K562 (cell line): Measurements from ENCODE around the gene BTBD1. TPM values are rescaled to one million over a fixed set of nuclear protein-coding genes. Genes with fewer than 3 reads are reported as not detected.
A peak's percentile ranks its signal among the peaks of the same experiment; 100 is the strongest.

Experiments
- BCL6 ChIP-seq: fragments of 250-450 bp; sonication (Bioruptor Pico); IDR thresholded peaks from 2 replicates; pipeline ENCODE4 v1.4.0; 2020
- BRD9 ChIP-seq: fragments of 450-650 bp; IDR thresholded peaks from 2 replicates; pipeline ENCODE4 v1.6.1; 2018; ENCODE audit warnings: low read depth; ENCODE audit not compliant: partially characterized antibody
- FOXJ3 ChIP-seq: sonication (generic); formaldehyde crosslinking; IDR thresholded peaks from 2 replicates; pipeline ENCODE4 v1.4.0; 2020; ENCODE audit warnings: mild to moderate bottlenecking, missing genetic modification reagents
- GTF2A2 ChIP-seq: IDR thresholded peaks from 2 replicates; pipeline ENCODE4 v1.6.1; 2016; ENCODE audit warnings: mild to moderate bottlenecking, missing genetic modification characterization, missing compliant biosample characterization
- KLF10 ChIP-seq: fragments of 250-450 bp; sonication (Bioruptor Pico); IDR thresholded peaks from 2 replicates; pipeline ENCODE4 v1.6.1; 2021; ENCODE audit warnings: matching md5 sums
- NCOA2 ChIP-seq, 2 experiments: fragments of 450-650 bp; IDR thresholded peaks; 2 replicates each; pipeline ENCODE4 v1.6.1; 2018; ENCODE audit warnings: mild to moderate bottlenecking in 2 of 2, moderate library complexity in 1 of 2; ENCODE audit not compliant: partially characterized antibody in 2 of 2
- NFIX ChIP-seq: fragments of 250-450 bp; sonication (Bioruptor Pico); IDR thresholded peaks from 2 replicates; pipeline ENCODE4 v1.4.0; 2020; ENCODE audit warnings: low read depth, mild to moderate bottlenecking, moderate library complexity
- PHB ChIP-seq: fragments of 250-450 bp; sonication (Bioruptor Pico); IDR thresholded peaks from 2 replicates; pipeline ENCODE4 v1.5.0; 2021
- RUNX1 ChIP-seq: sonication (generic); IDR thresholded peaks from 2 replicates; pipeline ENCODE4 v1.6.1; 2016; ENCODE audit warnings: antibody characterized with exemption, low read depth
- SIN3B ChIP-seq: fragments of 450-650 bp; IDR thresholded peaks from 2 replicates; pipeline ENCODE4 v1.6.1; 2017; ENCODE audit warnings: low read depth, mild to moderate bottlenecking, moderate library complexity
- SRSF3 ChIP-seq: fragments of 200-400 bp; formaldehyde crosslinking; IDR thresholded peaks from 2 replicates; pipeline ENCODE4 v1.6.1; 2016; ENCODE audit warnings: mild to moderate bottlenecking, low read length, moderate library complexity; ENCODE audit not compliant: insufficient read depth
- TCFL5 ChIP-seq: fragments of 250-450 bp; sonication (Bioruptor Pico); conservative IDR thresholded peaks from 2 replicates; pipeline ENCODE4 v1.6.1; 2021; ENCODE audit warnings: mild to moderate bottlenecking, moderate library complexity, matching md5 sums
- TSC22D4 ChIP-seq: fragments of 450-650 bp; IDR thresholded peaks from 2 replicates; pipeline ENCODE4 v1.6.1; 2016; ENCODE audit warnings: missing genetic modification characterization, missing biosample characterization, control low read depth
- ZKSCAN1 ChIP-seq: fragments of 150-350 bp; IDR thresholded peaks from 2 replicates; pipeline ENCODE4 v1.6.1; 2016; ENCODE audit warnings: low read depth, low read length
- ZNF12 ChIP-seq: sonication (generic); formaldehyde crosslinking; IDR thresholded peaks from 2 replicates; pipeline ENCODE4 v1.4.0; 2020; ENCODE audit warnings: mild to moderate bottlenecking, missing genetic modification reagents
- polyA plus RNA-seq, 8 experiments: library from polyadenylated mRNA; depleted of rRNA in 4 of 8; stranded (reverse) in 5 of 8; unstranded in 3 of 8; fragments of >200 nt; fragmentation: Nextera tagmentation in 2 of 8; fragmentation: Illumina TruSeq in 1 of 8; extraction: Ambion mirVana in 2 of 8; extraction: Trizol in 1 of 8; gene quantifications; 2 replicates each; pipeline versions ENCODE4 v1.2.1 to v1.2.3, GENCODE V29; 2011 to 2014; ENCODE audit warnings: inconsistent platforms in 1 of 8, missing spikeins in 1 of 8
- total RNA-seq, 7 experiments: library from RNA; depleted of rRNA in 6 of 7; stranded (reverse); fragments of >200 nt in 6 of 7; fragmentation: Illumina TruSeq in 2 of 7; extraction: Trizol in 2 of 7; gene quantifications; 2 replicates each; pipeline versions ENCODE4 v1.2.1 to v1.2.3, GENCODE V29; 2011 to 2021; ENCODE audit warnings: low replicate concordance in 1 of 7
- TF ChIP-seq, protein P1 (sequence below): sonication (generic); formaldehyde crosslinking; IDR thresholded peaks from 2 replicates; pipeline ENCODE4 v1.8.0; 2022; ENCODE audit warnings: missing genetic modification reagents, mild to moderate bottlenecking, borderline replicate concordance
- TF ChIP-seq, protein P2 (sequence below), 2 experiments: IDR thresholded peaks in 1 of 2; conservative IDR thresholded peaks in 1 of 2; 2 replicates each; pipeline ENCODE4 v1.6.1; 2016; ENCODE audit warnings: low read depth in 2 of 2, mild to moderate bottlenecking in 1 of 2, missing compliant biosample characterization in 1 of 2, missing genetic modification characterization in 1 of 2, moderate library complexity in 1 of 2
- TF ChIP-seq, protein P3 (sequence below): fragments of 250-450 bp; sonication (Bioruptor Pico); IDR thresholded peaks from 2 replicates; pipeline ENCODE4 v1.4.0; 2020; ENCODE audit warnings: mild to moderate bottlenecking, moderate library complexity
- TF ChIP-seq, protein P4 (sequence below): fragments of 250-450 bp; sonication (Bioruptor Pico); IDR thresholded peaks from 2 replicates; pipeline ENCODE4 v1.4.0; 2020; ENCODE audit warnings: mild to moderate bottlenecking

Gene BTBD1
- total and polyA plus RNA-seq, 9 of the 15 experiments (the other 6 are each of a cell fraction or from before 2014, with no cell fraction given): 19.4 to 106 (median 90.4) TPM

DNA sequence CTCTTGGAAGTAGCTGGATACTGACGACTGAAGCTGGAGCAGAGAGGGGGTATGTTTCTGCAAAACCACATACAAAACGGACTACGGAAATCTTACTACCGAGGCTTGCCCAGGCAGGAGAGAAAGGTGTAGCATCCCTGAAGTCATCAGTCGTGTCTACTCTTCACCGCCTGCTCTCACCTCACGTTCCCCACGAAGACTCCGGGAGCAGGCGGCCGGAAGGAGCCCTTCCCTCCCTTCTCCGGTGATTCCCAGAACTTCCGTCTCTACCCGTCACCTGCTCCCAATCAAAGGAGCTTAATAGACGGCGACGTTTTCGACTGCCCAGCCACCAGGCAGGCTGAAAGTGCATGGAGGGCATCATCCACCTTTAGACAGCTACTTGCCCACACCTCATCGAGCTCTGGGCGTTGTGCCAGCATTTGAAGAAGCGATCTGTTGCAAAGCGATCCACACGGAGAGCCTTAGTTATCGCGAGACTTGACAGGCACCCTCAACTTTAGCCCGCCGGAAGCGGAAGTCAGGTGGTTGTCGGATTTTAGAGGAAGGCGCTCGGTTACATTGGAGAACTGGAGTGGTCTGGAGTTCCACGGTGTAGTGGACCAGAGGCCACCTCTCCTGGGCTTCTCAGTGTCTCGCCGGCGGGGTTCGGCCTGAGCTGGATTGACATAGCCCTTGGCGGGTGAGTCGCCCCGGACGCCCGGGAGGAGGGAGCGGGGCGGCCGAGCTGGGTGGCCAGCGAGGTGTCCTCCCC, 81.2 kb downstream of the BTBD1 start, which contains the start of gene RAMAC (continued):
- TF ChIP-seq KLF10: no peak
- TF ChIP-seq, protein P1, sequence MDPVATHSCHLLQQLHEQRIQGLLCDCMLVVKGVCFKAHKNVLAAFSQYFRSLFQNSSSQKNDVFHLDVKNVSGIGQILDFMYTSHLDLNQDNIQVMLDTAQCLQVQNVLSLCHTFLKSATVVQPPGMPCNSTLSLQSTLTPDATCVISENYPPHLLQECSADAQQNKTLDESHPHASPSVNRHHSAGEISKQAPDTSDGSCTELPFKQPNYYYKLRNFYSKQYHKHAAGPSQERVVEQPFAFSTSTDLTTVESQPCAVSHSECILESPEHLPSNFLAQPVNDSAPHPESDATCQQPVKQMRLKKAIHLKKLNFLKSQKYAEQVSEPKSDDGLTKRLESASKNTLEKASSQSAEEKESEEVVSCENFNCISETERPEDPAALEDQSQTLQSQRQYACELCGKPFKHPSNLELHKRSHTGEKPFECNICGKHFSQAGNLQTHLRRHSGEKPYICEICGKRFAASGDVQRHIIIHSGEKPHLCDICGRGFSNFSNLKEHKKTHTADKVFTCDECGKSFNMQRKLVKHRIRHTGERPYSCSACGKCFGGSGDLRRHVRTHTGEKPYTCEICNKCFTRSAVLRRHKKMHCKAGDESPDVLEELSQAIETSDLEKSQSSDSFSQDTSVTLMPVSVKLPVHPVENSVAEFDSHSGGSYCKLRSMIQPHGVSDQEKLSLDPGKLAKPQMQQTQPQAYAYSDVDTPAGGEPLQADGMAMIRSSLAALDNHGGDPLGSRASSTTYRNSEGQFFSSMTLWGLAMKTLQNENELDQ (CRISPR knock-in tag): no peak
- TF ChIP-seq, protein P2, sequence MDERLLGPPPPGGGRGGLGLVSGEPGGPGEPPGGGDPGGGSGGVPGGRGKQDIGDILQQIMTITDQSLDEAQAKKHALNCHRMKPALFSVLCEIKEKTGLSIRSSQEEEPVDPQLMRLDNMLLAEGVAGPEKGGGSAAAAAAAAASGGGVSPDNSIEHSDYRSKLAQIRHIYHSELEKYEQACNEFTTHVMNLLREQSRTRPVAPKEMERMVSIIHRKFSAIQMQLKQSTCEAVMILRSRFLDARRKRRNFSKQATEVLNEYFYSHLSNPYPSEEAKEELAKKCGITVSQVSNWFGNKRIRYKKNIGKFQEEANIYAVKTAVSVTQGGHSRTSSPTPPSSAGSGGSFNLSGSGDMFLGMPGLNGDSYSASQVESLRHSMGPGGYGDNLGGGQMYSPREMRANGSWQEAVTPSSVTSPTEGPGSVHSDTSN (CRISPR knock-in tag; IDR thresholded peaks at IDR 0.05; ENCODE audit: low read depth): no peak
- TF ChIP-seq, protein P2 (tag; conservative IDR thresholded peaks at IDR 0.05; ENCODE audit: low read depth): no peak
- TF ChIP-seq TCFL5 (CRISPR knock-in tag): no peak
- TF ChIP-seq BRD9: no peak
- TF ChIP-seq, protein P3, sequence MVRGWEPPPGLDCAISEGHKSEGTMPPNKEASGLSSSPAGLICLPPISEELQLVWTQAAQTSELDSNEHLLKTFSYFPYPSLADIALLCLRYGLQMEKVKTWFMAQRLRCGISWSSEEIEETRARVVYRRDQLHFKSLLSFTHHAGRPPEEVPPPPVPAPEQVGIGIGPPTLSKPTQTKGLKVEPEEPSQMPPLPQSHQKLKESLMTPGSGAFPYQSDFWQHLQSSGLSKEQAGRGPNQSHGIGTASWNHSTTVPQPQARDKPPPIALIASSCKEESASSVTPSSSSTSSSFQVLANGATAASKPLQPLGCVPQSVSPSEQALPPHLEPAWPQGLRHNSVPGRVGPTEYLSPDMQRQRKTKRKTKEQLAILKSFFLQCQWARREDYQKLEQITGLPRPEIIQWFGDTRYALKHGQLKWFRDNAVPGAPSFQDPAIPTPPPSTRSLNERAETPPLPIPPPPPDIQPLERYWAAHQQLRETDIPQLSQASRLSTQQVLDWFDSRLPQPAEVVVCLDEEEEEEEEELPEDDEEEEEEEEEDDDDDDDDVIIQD: no peak
- TF ChIP-seq NCOA2 (IDR thresholded peaks at IDR 0.05; ENCODE audit: partially characterized antibody in 2 of 2): no peak
- TF ChIP-seq NFIX: no peak; the same call in 1 of the 2 replicates
- TF ChIP-seq TSC22D4: no peak
- TF ChIP-seq ZNF12 (CRISPR knock-in tag): no peak
- TF ChIP-seq GTF2A2 (tag): no peak
- no peak for TF ChIP-seq BCL6 (CRISPR knock-in tag)
- TF ChIP-seq ZKSCAN1: no peak
- TF ChIP-seq SRSF3: no peak
- no peak for TF ChIP-seq FOXJ3 (CRISPR knock-in tag)
- TF ChIP-seq, protein P4, sequence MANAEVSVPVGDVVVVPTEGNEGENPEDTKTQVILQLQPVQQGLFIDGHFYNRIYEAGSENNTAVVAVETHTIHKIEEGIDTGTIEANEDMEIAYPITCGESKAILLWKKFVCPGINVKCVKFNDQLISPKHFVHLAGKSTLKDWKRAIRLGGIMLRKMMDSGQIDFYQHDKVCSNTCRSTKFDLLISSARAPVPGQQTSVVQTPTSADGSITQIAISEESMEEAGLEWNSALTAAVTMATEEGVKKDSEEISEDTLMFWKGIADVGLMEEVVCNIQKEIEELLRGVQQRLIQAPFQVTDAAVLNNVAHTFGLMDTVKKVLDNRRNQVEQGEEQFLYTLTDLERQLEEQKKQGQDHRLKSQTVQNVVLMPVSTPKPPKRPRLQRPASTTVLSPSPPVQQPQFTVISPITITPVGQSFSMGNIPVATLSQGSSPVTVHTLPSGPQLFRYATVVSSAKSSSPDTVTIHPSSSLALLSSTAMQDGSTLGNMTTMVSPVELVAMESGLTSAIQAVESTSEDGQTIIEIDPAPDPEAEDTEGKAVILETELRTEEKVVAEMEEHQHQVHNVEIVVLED (CRISPR knock-in tag): no peak
- peak; percentile 65; the same call in 1 of the 2 replicates for TF ChIP-seq SIN3B
- no peak for TF ChIP-seq PHB (CRISPR knock-in tag)
- TF ChIP-seq RUNX1: no peak
